HS-5 (cell line): ENCODE measurements around the gene CEP89.
"Not testable (repeated sequence)": the region's sequence is repeated elsewhere in the genome, so short reads cannot be mapped to it uniquely, and the experiment has no call there.

ENCODE experiments used
- DNase-seq: peaks from one replicate; pipeline ENCODE4 v3.0.0-alpha.2; 2012; ENCODE audit warnings: low read depth

Gene CEP89

DNA sequence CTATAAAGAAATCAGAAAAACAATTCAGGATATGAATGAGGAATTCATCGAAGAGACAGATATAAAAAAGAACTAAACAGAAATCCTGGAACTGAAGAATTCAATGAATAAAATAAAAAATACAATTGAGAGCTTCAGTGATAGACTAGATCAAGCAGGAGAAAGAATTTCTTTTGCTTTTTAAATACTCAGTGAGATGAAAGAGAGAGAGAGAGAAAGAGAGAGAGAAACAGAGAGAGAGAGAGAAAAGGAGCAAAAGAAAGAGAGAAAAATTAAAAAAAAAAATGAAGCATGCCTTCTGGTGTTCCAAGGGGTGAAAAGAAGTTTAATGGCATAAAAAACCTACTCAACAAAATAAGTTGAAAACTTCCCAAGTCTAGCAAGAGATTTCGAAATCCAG lies 80.1 kb downstream of the CEP89 start:
- DNase-seq, result no peak

DNA sequence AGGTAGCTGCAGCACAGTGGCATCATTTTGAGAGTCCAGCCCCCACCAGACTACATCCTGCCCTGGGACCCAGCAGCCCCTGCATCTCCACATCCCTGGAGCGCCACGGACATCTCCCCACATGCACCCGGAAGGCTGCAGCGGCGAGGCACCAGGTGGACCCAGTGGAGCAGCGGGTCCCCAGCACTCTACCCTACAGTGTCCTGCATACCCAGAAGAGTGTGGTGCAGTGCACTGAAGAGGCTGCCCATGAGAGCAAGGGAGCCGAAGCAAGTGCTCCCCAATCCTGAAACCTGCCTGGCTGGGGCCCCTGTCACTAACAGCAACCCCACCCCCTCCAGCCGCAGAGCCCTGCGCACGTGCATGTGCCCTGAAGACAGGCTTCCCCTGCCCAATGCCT lies 80.9 kb downstream of the CEP89 start:
- DNase-seq, result no peak

DNA sequence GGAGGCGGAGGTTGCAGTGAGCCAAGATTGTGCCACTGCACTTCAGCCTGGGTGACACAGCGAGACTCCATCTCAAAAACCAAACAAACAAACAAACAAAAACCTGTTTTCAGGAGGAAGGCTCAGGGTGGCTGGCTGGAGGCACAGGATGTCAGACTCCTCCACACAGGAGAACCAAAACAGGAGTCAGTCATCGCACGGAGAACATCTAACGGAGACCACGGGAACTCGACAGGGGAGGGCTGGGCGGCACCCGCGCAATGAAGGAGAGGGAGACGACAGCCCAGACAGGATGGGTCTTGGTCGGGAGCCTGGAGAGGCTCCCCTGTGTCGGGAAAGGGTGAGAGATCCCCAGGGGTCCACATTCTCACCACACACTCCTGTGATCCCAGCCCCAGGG lies 81.4 kb downstream of the CEP89 start:
- DNase-seq, result no peak

DNA sequence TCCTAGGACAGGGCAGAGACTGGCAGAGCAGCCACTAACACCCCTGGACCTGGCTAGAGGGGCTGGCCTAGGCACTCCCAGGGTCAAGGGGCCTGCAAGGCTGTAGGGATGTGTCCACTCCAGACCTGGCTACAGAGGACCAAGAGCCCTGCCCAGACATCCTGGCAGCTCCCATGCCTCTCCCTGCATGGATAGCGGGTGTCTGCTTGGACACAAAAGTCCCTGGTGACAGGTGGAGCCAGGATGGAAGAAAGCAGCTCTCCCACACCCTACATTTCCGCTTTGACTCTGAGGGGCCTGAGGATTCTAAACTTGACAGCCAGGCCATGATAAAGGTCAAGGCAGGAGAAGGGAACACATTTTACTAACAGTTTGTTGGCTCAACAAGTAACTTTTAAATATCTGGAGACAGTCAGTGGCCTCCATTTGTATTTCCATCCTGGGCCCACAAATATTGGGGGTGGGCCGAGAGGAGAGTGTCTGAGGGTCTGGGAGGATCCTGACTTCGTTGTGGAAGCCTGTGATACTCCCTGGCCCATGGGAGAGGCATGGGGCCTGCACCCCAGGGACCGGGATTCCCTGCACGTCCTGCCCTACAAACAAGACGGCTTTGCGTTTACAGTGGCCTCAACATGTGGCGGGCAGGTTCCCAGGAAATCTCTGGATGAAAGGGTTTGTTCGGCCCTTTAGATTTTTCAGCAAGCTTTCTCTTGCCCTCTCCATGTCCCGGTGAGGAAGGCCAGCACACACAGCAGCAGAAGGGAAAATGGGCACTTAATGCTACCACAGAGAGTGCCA lies 82.4 kb downstream of the CEP89 start:
- no peak for DNase-seq

DNA sequence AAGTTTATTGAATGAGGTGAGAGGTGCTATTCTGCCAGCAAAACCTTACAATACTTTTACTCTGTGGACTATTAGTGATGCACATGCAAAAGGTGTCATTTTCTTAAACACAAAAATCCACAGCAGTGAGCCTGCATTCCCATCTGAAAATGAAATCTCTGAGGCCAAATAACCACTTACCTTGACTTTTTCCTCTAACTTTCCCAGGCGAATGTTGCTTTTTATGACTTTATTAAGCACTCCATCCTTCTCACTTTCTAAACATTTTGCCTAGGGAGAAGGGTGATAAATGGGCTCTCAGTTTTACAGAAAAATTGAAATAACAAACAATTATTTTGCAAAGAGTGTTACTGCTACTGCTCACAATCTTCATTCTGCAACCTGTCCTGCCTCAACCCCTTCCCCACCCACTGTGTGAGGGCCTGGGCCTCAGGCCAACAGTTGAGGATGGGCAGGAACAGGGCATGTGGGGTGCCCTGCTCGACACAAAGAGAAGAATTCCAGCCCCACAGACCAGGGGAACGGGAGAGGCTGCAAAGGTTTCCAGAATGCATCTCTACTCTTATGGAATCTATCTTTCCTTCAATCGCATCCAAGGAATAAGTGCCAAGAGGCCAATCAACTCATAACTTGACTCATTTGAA lies 84.1 kb downstream of the CEP89 start:
- DNase-seq, result no peak

DNA sequence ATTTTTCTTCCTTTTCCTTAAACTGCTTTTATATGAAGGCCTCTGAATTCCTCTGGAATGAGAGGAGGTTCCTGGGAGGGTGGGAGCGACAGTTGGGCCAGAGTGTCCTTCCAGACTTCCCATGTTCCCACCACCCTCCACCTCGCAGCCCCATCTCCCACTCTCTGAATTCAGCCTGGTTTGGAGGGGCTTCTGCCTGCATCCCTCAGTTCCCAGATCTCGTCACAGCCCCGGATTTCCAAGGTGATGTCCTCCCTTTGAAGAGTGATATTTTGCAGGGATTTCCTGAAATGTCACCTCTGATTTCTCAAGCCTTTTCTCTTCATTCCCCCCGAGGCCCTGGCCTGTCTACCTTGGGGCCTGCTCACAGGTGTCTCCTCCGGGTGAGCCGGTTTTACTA lies 85.5 kb downstream of the CEP89 start:
- DNase-seq, result no peak

DNA sequence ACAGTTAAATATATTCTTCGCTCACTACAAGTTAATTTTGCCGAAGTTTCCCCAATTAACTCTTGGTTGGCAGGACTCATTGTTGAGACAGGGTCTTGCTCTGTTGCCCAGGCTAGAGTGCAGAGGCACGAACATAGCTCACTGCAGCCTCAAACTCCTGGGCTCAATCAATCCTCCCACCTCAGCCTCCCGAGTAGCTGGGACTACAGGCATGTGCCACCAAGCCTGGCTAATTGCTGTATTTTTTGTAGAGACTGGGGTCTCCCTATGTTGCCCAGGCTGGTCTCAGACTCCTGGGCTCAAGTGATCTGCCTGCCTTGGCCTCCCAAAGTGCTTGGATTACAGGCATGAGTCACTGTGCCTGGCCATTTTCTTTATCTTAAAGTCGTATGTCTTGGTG lies 86.5 kb downstream of the CEP89 start:
- DNase-seq, result not testable (repeated sequence)

DNA sequence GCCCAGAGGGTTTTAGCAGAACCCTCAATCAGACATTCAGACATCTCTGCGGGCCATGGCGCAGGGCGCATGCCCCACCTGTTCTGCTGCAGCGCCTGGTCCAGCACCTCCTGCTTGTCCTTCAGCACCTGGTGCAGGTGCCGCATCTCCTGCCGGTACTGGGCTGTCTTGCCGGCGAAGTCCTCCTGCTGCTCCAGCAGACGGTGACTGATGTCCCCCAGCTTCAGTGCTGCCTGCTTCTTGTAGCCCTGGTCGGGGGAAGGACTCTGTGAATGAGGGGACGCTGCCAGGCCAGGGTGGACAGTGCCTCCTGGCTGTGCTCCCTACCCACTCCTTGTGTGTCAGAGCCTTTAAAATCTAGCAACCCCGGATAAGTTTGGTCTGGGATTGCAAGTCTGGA lies 90.0 kb downstream of the CEP89 start:
- no peak for DNase-seq

DNA sequence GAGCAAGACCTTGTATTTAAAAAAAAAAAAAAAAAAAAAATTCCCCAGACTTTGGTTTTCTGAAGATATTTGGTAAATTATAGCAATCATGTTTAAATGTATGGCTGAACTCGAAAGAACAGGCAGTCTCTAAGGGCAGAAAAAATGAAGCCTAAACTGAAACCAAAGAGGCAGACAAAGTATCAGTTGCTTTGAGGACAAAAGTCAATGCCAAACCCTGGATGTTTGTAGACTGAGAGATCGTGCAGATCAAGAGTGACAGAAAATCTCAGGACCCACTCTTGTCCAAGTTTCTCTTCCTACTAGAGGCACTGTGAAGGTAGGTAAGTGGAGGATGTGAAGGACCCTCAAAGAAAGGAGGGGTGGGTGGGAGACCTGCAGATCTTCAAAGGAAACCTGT lies 91.1 kb downstream of the CEP89 start:
- DNase-seq, result no peak

DNA sequence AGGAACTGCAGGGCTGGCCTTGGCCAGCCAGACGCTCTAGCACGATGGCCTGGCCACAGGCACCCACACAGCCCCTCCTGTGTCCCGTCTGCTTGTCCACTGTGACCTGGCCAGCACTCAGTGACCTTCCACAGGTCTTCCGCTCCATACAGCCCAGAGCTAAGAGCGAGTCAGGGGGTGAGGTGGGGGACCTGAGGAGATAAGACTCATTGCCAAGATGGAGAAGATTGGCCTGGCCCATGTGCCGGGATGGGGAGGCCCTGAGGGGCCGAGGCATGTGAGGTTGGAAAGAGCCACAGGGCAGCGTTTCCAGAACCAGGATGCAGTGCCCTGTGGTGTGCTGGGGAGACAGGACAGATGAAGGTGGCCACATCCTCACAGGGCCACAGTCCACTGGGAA lies 92.0 kb downstream of the CEP89 start:
- no peak for DNase-seq

DNA sequence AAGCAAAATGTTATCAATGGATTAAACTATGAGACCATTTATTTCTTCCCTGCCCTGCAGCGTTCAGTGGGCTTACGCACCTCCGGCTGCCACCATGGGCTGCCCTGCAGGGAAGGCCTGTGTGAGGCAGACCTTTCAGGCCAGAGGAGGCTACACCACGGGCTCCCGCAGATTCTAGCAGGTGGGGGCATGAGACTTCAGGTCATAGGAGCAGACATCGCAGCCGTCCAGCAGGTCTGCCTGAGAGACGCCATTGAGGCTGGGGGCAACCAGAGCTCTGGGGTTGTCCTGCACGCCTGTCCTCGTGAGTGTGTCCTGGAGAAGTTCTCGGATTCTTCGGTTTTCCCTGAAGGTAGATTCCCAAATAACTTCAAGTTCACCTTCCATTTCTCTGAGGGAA lies 92.8 kb downstream of the CEP89 start:
- DNase-seq, result no peak

DNA sequence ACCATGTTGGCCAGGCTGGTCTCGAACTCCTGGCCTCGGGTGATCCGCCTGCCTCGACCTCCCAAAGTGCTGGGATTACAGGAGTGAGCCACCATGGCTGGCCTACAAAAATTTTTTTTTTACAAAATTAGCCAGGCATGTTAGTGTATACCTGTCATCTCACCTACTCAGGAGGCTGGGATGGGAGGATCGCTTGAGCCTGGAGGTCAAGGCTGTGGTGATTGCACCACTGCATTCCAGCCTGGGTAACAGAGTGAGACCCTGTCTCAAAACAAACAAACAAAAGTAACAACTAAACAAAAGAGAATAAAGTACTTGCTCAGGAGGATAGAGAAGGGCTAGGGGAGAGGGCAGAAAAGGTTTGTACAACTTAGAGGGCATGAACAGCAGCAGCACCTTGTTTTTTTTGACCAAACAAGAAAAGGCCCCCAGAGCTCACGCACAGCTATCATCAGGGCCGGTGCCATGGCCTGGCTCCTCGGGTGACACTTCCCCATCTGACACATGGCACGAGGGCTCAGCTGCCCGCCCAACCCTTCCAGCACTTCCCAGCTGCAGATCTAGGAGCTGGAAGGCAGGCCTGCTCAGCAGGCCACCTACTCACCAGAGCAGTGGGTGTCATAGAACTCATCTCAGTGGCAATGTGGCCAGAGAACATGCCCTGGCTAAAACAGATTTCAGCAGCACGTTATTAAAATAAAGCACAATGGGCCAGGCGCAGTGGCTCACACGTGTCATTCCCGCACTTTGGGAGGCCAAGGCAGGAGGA lies 93.6 kb downstream of the CEP89 start:
- DNase-seq, result no peak

DNA sequence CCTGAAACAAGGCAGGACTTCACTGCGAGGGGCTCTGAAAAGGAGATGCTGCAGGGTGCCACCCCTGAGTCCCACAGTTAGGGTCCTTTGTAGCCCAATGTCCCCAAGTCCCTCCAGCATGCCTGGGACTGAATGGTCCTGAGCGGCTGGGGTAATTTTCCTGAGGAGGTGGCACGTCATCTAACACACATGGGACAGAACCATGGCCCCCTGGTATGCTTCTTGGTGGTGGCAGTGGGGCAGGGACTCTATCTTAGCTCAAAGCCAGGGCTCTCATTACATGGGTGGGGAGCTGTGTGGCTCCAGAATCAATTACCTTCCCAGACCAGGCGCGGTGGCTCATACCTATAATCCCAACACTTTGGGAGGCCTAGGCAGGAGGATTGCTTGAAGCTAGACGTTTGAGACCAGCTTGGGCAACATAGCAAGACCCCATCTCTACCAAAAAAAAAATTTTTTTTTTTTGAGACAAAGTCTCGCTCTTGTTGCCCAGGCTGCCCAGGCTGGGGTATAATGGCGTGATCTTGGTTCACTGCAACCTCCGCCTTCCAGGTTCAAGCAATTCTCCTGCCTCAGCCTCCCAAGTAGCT lies 94.3 kb downstream of the CEP89 start:
- no peak for DNase-seq

DNA sequence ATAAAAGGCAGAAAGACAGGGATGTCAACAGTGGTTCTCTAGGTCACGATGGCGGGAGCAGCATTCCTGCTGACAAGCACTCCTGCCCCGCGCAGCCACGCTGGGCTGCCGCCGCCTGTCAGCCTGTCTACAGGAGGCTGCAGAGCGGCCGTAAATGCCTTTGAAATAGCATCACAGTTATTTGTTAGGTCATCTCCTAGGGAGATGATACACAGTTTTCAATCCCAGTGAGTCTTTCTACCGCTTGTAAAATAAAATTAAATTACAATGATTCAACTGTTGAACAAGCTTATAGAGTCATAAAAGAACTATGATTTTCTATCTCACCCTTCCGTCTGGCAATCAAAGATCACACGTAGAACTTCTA lies 94.9 kb downstream of the CEP89 start:
- DNase-seq, result no peak

DNA sequence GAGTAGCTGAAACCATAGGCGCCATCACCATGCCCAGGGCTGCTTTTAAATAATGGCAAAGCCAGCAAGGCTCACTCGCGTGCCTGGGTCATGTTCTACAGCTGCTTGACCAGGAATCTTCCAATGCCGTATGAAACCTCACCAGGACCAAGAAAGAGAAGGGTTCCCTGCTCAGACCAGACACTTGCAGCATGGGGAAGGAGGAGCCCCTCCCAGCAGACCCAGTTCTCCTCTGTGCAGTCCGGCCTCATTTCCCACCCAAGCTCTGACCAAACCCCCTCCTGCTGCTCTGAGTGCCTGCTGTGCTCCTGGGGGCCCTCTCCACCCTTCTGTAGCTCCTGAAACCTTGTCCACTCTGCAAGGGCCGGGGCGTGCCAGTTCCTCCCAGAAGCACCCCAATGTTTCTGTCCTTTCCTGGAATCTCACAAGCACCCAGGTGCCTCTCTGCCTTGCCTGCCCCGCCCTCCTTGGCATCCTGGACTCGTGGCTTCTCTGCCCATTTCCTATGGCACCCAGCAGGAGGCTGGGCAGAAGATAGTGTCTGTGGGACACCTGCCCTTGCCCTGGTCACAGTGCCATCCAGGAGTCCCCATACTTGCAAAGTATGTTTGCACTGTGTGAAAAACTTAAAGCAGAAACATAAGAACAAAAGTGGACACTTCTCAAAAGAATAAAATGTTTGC lies 95.4 kb downstream of the CEP89 start:
- no peak for DNase-seq

DNA sequence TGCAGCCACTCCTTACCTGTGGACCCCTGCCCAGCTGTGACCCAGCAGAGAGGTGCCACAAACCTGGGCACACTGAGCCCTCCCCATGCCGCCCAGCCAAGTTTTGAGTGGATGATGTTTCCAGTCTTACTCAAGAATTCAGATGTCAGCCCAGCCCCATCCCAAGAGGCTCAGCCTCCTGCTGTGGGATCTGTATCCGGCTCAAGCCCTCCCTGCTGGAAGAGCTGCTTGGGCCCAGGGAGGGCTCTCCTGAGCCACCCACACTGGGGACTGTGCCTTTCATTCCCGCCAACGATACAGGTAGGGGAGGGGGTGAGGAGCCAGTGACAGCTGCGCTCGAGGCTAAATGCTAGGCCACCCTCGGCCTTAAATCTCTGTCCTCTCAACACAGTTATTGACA lies 96.3 kb downstream of the CEP89 start:
- DNase-seq, result no peak

DNA sequence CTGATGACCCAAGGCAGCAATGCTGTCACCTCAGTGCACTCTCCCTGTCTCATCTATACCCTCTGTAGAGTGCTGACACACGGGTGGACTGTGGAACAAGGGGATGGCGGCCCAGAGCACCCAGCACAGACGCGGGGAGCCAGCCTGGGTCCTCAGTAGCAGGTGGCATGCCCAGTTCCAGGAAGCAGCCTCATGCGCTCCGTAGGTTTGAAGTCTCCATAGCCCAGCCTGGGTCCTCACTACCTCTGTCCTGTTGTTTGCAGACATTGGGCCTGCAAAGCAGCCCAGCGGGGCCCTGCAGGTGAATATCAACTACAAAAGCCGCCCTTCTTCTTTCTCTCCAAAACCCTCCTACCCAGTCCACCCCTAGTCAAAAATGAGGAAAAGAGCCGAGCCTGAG lies 97.2 kb downstream of the CEP89 start:
- no peak for DNase-seq

DNA sequence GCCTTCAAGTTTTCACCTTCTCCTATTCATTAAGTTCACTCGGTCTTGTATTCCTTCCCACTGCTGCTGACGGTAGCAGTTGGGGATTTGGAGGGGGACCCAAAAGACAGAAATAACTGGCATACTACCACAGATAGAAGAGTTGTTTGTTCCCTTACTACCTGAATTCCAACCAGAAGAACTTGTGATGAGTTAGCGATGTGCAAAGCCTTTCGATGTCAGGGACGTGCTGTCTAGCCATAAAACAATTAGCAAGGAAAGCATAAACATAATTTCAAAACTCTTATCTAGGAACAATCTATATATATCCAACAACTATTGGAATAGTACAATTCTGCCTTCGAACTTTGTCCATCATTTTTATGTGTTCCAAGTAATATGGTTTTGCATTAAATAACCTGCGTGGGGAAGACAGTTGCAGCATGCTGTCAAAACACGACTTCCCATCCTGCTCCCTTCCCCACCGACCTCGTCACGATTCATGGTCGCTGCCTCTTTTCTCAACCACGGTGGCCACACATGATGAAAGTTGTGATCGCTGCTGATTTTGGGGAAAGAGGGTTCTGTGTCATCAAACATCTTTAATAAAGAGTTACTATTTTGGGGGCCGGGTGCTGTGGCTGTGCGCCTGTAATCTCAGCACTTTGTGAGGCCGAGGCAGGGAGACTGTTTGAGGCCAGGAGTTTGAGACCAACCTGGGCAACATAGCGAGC lies 98.4 kb downstream of the CEP89 start:
- DNase-seq, result no peak

DNA sequence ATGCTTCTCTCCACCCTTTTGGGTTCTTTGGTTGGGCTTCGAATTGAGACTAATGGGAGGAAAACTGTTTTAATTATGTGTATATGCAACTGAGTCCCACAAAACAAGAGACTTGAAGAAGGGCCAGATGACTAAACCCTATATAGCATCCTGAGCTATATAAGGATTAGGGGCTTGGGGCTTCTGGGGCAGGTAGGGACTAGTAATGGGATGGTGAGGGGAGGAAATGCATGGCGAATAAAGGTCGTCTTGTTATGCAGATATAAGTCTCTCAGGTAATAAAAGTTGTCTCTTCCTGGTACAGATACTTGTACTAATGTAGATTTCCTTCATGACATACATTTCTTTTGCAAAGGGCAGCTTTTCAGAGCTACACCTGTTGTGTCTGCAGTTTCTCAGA lies 99.4 kb downstream of the CEP89 start:
- DNase-seq, result no peak

DNA sequence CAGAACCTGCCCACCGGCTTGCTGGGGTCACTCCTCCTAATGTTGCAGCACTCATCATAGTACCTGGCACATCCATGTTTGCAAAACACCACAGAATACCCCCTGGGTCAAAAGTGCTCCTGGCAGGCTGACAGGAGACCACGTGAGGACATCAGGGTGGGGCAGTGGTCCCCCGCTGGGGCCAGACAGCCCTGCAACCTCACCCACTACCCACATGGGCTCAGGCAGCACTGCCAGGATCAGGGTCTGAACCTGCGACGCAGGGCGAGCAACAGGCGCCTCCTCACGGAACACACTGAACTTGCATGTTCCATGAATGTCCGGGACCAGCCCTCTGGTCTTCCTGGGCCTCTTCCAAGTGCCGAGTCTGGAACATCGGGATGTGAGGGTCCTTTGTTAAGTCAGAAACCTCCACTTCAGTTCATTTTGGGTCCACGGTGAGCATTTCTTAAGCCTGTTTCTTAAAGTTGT lies 100.7 kb downstream of the CEP89 start:
- DNase-seq, result no peak

DNA sequence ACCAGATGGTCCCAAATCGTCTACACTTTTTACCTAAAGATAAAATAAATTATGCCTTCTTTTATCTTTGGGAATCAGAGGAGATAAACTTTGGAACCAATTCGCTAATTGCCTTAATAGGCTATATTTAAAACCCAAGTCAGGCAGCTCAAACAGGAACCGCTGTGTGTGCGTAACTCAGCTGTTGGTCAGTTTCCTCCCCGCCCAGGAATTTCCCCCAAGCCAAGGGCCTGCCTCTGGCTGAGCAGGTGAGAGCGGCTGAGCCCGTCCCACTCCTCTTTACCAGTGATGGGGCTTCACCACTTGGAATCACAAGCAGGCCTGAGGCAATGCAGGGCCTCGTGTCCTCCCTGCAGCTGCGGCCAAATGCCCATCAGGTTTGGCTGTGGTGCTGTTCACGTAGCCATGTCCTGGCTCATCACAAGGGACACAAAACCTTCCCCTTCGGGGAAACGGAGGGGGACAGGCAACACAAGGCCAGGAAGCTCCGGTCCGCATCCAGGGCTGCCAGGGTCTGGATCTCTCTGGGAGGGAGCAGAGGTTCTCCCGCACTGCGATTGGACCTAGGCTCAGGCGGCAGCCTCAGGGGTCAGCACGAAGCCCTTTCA lies 101.7 kb downstream of the CEP89 start:
- DNase-seq, result no peak
